Measurements from ENCODE around the gene DST. TPM values are rescaled to one million over a fixed set of nuclear protein-coding genes. Genes with fewer than 3 reads are reported as not detected.

DST gene
- total RNA-seq, 1 experiment from 2014 or later: 144 TPM

- Histone ChIP-seq H3K9ac (ENCODE audit: low read length) (no peak overlapping the region), H3K27me3 (ENCODE audit: insufficient read depth, low read length) (no peaks in the 10 kb centered on the region), H3K4me2 (ENCODE audit: low read length) (peak overlapping the region; percentile 12; the same call in 1 of the 2 replicates), H3K27ac (ENCODE audit: low read depth, low read length) (peak overlapping the region; percentile 36; the same call in 1 of the 2 replicates), H4K20me1 (ENCODE audit: insufficient read depth) (no peaks in the 10 kb centered on the region), H2AFZ (ENCODE audit: low read depth, low read length, poor library complexity, severe bottlenecking) (no peak overlapping the region), H3K36me3 (ENCODE audit: control insufficient read depth in 1 of 2, insufficient read depth in 2 of 2, low read length in 2 of 2) (peaks cover 9 to 21% of the 10 kb centered on the region in 2 experiments; a peak in 2 of 4 replicates), H3K79me2 (ENCODE audit: insufficient read depth, low read length) (no peaks in the 10 kb centered on the region), H3K4me1 (ENCODE audit: control insufficient read depth in 1 of 2, insufficient read depth in 2 of 2, low read length in 2 of 2) (peaks cover 48 to 61% of the 10 kb centered on the region in 2 experiments), H3K9me2 (ENCODE audit: insufficient read depth) (no peaks in the 10 kb centered on the region), H3K4me3 (replicated peaks in 1 of 2; ENCODE audit: low read depth in 1 of 2, low read length in 2 of 2) (no peak overlapping the region), H3K9me3 (ENCODE audit: control insufficient read depth in 1 of 2, insufficient read depth in 1 of 2, low read depth in 1 of 2, low read length in 2 of 2) (no peaks in the 10 kb centered on the region)
- no TSS peak for BruUV-seq (replicated peaks)
- TF ChIP-seq ZFX (IDR thresholded peaks at IDR 0.05) (no peak), POLR2A (IDR thresholded peaks at IDR 0.05; ENCODE audit: borderline replicate concordance, extremely low read depth, insufficient read depth, insufficient read length) (no peak), EZH2phosphoT487 (IDR thresholded peaks at IDR 0.05; ENCODE audit: borderline replicate concordance) (no peak), EZH2 (IDR thresholded peaks at IDR 0.05) (no peak), CTCF (IDR thresholded peaks at IDR 0.05 in 2 of 3, conservative IDR thresholded peaks at IDR 0.05 in 1 of 3; ENCODE audit: borderline replicate concordance in 1 of 3, insufficient read depth in 1 of 3, low read depth in 2 of 3, low read length in 2 of 3) (no peak), ATF3 (IDR thresholded peaks at IDR 0.05) (no peak), POLR2AphosphoS5 (IDR thresholded peaks at IDR 0.05; ENCODE audit: low read depth, low read length) (no peak), ZNF274 (IDR thresholded peaks at IDR 0.05; ENCODE audit: low read depth, low read length) (no peak), RAD21 (IDR thresholded peaks at IDR 0.05; ENCODE audit: low read depth) (no peak), YY1 (IDR thresholded peaks at IDR 0.05; ENCODE audit: extremely low read depth, insufficient replicate concordance, low read depth, low read length) (no peak), FOSL1 (IDR thresholded peaks at IDR 0.05; ENCODE audit: low read depth) (no peak), REST (IDR thresholded peaks at IDR 0.05; ENCODE audit: low read depth) (no peak), SIN3A (IDR thresholded peaks at IDR 0.05; ENCODE audit: low read depth) (no peak), MAX (IDR thresholded peaks at IDR 0.05) (no peak), ZBTB33 (IDR thresholded peaks at IDR 0.05; ENCODE audit: extremely low read depth, insufficient replicate concordance, low read length) (no peak), TCF7L2 (IDR thresholded peaks at IDR 0.05; ENCODE audit: borderline replicate concordance, extremely low read depth, insufficient read depth, insufficient read length) (no peak), CBX3 (IDR thresholded peaks at IDR 0.05; ENCODE audit: low read depth) (no peak), CEBPB (IDR thresholded peaks at IDR 0.05; ENCODE audit: low read depth) (no peak), ELF1 (IDR thresholded peaks at IDR 0.05; ENCODE audit: borderline replicate concordance, low read depth) (no peak), JUND (IDR thresholded peaks at IDR 0.05) (no peak)
- CTCF ChIA-PET: no interaction called here
- DNase-seq (ENCODE audit: low read depth, low spot score): no peak
- POLR2A ChIA-PET: no interaction called here
- RAD21 ChIA-PET (ENCODE audit: low non-redundant PET in 1 of 2, low total read pairs in 2 of 2, uncharacterized antibody in 2 of 2, unreplicated experiment in 2 of 2): no interaction called here
- no peak for ATAC-seq
- intact Hi-C loops (cut with micrococcal nuclease): loop anchor here (5.0 kb wide), 1 partner anchor 107 kb away; no protein-coding TSS in a partner anchor
Measured at GRCh38 chr6:56650191-56650590, 7.5 kb upstream of the DST start.
